H1 (cell line): Measurements from ENCODE around the gene JMJD1C. TPM values are rescaled to one million over a fixed set of nuclear protein-coding genes. Genes with fewer than 3 reads are reported as not detected.

Source experiments
- ATF2 ChIP-seq: IDR thresholded peaks from 2 replicates; pipeline ENCODE4 v1.6.1; 2012; ENCODE audit warnings: low read length, inconsistent platforms
- CHD7 ChIP-seq: fragments of 300-600 bp; sonication (generic); IDR thresholded peaks from 2 replicates; pipeline ENCODE4 v1.7.1; 2012; ENCODE audit warnings: low read length, moderate library complexity, mild to moderate bottlenecking, inconsistent platforms; ENCODE audit not compliant: insufficient replicate concordance
- GABPA ChIP-seq: IDR thresholded peaks from 2 replicates; pipeline ENCODE4 v1.6.1; 2011; ENCODE audit warnings: mild to moderate bottlenecking, low read length, moderate library complexity, borderline replicate concordance; ENCODE audit not compliant: insufficient read depth
- POLR2AphosphoS5 ChIP-seq: IDR thresholded peaks from 2 replicates; pipeline ENCODE4 v1.6.1; 2011; ENCODE audit warnings: low read depth, low read length
- POU5F1 ChIP-seq: IDR thresholded peaks from 2 replicates; pipeline ENCODE4 v1.6.1; 2011; ENCODE audit warnings: low read depth, mild to moderate bottlenecking, low read length, moderate library complexity
- polyA plus RNA-seq, 7 experiments: library from polyadenylated mRNA; depleted of rRNA in 3 of 7; stranded (reverse) in 5 of 7; unstranded in 2 of 7; fragments of >200 nt in 5 of 7; fragments of 200-250 nt in 2 of 7; gene quantifications; 1 replicate in 5 of 7; 2 replicates in 1 of 7; 4 replicates in 1 of 7; pipeline versions ENCODE4 v1.2.1 to v1.2.3, GENCODE V29; 2011 to 2013; ENCODE audit warnings: missing spikeins in 2 of 7, mixed read lengths in 2 of 7
- total RNA-seq: library from RNA; stranded (reverse); fragmentation: NEBNext Ultra II Directional; extraction: Animal tissue kit (Norgen Biotek cat#: 25700); gene quantifications from 2 replicates; pipeline ENCODE4 v1.2.1, GENCODE V29; 2021

JMJD1C gene
- total and polyA plus RNA-seq, 2 of the 8 experiments (the other 6 are each of a cell fraction or from before 2014, with no cell fraction given): 54.5 to 210 TPM

GRCh38 chr10:63416376-63416775 lies 49.4 kb downstream of the JMJD1C start (continued):
- TF ChIP-seq POLR2AphosphoS5 (no peak), GABPA (no peak), ATF2 (no peak), CHD7 (no peak), POU5F1 (no peak)
